Stimulated activated CD4-positive, alpha-beta T cell treated with anti-CD3 and anti-CD28 coated beads, TNF-alpha, amount 100 ng/mL, for 48 hours (primary cell): Measurements from ENCODE around the gene EFR3B.
"Not testable (repeated sequence)": the region's sequence is repeated elsewhere in the genome, so short reads cannot be mapped to it uniquely, and the experiment has no call there.

Experiments
- DNase-seq, 3 donors: peaks; one replicate each; pipeline ENCODE4 v3.0.0-alpha.2; 2020; ENCODE audit warnings: low read depth in 3 of 3

The EFR3B gene

DNA sequence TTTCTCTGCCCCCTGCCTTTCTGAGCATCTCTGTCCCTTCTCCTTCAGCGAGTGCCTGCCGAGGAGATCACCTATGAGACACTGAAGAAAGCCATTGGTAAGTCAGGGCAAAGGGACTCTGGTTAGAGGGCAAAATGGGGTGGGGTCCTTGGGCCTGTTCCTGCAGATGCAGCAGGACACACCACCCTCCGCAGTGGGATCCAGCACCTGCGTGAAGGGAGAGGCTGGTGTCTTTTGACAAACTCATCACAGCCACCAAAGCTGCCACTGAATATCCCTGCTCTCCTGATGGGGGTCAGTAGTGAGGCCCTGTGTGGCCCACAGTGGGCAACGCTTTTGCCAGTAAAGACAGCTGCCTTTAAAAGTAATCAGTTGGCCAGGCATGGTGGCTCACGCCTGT, 107.8 kb downstream of the EFR3B start:
- DNase-seq, result no peak

DNA sequence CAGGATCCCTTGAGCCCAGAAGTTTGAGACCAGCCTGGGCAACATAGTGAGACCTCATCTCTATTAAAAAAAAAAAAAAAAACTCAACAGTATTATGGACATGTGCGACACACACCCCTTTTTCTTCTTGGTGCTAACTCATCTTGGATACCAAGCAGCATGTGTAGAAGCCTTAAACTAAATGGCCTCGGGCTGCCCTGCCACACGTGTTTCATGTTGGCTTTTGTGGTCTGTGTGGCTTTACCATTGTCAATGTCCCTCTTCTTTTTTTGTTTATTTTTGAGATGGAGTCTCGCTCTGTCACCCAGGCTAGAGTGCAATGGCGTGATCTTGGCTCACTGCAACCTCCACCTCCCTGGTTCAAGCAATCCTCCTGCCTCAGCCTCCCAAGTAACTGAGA, 109.1 kb downstream of the EFR3B start:
- DNase-seq, result not testable (repeated sequence)

DNA sequence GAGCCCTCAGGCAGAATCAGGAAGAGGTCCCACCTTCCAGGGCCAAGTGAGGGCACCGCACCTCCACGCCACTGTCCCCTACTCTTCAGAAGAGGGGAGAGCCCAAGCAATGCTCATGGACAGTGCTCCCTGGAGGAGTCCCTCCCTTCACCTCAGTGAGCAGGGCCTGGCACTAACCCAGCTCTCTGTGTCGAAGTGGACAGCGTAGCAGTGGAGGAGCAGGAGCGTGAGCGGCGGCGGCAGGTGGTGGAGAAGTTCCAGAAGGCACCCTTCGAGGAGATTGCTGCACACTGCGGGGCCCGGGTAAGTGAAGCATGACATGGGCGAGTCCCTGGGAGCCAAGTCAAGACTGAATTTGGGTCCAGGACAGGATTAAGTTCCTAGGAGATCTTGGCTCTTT, 109.8 kb downstream of the EFR3B start:
- DNase-seq, result no peak

DNA sequence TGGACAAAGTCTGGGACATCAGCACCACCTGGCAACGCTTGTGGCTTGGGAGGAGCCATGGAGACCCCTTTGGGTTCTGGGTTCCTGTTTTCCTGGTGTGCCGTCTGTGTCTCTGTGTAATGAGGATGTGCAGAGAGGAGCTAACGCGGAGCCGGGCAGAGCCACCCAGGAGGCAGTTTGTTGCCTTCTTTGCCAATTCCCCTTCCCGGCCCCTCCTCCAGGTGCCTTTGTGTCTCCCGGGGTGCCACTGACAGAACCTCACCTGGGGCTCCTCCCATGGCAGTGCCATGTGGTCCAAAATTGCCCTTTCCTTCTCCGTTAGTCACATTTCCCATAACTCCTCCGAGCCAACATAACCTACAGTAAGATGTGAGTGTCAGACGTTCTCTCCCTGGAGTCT, 113.5 kb downstream of the EFR3B start:
- no peak for DNase-seq

DNA sequence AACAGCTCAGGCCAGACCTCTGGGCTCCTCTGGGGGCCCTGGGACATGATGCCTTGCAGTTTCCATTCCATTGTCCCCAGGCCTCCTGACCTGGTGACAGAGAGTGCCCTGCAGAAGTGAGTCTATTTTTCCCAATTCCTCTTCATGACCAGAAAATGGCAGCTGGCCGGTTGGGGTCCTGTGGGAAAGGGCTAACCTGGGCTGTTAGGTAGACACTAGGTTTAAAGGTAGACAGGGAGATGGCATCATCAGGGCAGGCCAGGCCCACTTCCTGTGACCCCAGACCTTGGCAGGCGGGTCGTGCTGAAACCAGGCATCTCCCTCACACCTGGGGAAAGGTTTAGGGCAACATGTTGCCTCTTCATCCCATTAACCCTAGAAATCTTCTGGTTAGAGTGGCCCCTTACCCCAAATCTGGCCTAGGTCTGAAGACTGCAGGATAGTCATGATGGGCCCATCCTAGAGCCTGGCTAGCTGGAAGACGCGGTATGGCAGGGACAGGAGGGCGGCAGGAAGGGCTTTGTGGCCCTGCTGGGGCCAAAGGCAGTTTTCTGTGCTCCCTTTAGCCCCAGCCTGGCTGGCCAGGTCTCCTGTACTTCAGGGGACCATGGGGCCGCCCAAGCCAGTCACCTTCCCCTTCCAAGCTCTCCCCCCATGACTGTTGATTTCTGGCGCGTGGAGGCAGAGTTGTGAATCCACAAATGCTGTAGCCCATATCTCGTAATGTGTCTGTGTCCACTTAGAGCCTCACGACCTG, 116.4 kb downstream of the EFR3B start:
- DNase-seq, result no peak

DNA sequence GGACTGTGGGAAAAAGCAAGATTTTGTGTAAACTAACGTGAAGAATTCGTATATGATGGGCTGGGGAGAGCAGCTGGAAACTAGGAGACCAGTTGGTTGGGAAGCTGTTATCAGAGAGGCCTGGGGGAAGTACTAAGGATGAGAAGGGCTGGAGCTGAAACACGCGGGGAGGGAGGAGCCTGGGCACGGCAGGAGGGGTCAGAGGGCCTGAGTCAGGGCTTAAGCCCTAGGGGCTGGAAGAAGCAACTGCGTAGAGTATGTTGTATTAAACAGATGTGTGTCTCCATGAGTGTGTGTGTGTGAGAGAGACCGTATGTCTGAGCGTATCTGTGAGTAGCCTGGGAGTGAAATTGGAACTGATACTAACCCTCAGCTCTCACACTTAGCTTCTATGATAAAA, 118.1 kb downstream of the EFR3B start:
- DNase-seq, result peak in 1 of 3 donors; percentile 7

DNA sequence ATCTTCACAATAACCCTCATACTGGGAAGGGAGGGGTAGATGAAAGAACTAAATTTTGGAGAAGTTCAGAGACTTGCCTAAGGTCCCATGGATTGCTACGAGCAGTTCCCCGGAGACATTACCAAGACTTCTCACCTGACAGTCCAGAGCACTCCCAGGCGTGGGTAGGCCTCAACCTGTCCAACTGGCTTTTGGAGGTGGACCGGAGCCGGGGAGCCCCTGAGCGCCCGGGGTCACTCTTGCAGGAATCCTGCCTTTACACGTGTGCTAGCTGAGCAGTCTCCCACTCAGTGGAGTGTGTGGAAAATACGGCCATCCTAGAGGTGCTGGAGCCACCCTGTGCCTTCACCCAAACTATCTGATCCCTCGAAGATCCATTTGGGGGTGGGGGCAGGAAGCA, 118.5 kb downstream of the EFR3B start:
- DNase-seq, result no peak

DNA sequence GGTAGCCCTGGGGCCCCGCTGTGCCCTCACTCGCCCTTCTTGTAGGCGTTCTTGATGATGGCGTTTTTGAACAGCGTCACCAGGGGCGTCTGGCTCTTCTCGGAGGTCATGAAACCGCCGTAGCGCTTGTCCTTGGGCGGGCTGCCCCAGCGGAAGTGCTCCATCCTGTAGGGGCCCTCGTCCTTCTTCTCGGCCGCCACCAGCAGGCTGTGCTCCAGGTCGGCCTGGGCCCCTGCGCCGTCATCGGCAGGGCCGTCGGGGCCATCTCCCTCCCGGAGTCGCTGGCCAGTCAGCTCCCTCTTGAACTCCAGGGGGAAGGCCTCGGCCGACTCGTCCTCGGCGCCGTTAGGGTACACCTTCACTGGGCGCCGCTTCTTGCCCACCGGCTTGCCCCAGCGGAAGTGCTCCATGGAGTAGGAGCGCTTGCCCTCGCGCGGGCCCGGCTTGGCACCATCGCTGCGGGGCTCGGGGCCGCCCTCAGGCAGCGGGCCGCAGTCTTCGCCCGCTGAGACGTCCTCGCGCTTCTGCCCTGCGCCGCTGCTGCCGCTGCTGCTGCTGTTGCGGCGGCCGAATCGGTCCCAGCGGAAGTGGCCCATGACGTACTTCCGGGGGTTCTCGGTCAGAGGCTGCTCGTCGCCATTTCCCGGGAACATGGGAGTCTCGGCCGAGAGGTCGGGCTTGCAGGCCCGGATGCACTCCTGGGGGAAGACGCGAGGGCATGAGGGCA, 119.3 kb downstream of the EFR3B start:
- DNase-seq, result peak; percentile 64 to 72 (median 65)

DNA sequence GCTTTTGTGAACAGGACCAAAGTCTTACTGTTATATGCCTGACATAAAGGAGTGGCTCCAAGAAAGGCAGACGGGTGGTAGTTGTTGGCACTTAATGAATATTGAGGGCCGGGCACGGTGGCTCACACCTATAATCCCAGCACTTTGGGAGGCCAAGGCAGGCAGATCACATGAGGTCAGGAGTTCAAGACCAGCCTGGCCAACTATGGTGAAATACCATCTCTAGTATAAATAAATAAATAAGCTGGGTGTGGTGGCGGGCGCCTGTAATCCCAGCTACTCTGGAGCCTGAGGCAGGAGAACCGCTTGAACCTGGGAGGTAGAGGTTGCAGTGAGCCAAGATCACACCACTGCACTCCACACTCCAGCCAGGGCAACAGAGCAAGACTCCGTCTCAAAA, 120.2 kb downstream of the EFR3B start:
- DNase-seq, result not testable (repeated sequence)

DNA sequence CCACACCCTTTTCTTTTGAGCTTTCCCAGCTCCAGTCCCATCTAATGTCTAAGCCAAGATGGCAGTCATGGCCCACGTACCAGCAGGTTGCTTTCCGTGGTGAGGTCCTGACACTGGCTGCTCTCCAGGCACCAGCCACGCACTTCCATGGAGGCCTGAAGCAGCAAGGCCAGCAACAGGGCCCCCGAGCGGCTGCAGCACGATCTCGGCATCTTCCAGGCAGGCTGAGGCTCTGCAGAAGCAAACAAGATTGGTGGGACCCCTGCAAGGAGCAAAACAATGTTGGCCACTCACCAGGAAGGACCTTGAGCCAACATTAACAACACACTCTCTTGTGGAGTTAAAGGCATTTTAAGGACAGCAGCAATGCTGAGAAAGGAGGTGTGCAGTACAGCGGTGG, 122.7 kb downstream of the EFR3B start:
- DNase-seq, result no peak

DNA sequence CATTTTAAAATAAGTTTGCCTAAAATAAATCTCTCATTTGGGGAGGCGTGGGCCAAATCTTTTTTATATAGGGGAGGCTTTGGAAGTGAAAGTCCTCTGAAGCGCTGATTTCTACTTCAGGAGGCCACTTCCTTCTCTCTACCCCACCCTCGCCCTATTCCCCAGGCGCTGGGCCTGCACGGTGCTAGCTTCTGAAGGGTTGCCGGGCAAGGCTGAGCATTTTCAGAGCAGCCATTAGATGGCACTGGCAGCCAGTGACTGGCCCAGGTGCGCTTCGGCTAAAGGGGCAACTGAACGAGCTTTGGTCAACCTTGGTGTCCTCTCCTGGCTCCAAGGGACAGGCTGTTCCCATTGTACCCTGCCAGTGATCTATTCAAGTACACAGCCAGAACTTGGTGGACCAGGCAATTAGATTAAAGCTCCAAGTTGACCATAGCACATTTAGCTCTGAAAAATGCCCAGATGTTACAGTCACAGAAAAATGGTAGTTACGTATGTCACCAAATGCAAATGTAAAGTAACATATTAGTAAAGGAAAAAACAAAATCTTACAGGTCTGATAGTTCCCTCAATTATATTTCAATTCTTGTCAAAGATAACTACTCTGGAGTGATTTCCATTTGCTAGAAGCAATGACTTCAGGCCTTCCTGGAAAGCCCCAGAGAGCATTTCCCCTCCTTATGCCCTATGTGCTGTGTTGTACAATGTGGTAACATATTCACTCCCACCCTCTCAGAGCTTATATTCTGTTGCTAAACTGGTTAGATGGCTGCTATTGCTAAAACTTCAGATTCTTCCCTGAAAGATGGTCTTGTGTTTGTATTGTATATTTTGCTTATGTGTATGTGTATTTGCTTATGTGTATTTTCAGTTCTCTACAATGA, 124.4 kb downstream of the EFR3B start:
- peak in 1 of 3 donors; percentile 20 for DNase-seq

DNA sequence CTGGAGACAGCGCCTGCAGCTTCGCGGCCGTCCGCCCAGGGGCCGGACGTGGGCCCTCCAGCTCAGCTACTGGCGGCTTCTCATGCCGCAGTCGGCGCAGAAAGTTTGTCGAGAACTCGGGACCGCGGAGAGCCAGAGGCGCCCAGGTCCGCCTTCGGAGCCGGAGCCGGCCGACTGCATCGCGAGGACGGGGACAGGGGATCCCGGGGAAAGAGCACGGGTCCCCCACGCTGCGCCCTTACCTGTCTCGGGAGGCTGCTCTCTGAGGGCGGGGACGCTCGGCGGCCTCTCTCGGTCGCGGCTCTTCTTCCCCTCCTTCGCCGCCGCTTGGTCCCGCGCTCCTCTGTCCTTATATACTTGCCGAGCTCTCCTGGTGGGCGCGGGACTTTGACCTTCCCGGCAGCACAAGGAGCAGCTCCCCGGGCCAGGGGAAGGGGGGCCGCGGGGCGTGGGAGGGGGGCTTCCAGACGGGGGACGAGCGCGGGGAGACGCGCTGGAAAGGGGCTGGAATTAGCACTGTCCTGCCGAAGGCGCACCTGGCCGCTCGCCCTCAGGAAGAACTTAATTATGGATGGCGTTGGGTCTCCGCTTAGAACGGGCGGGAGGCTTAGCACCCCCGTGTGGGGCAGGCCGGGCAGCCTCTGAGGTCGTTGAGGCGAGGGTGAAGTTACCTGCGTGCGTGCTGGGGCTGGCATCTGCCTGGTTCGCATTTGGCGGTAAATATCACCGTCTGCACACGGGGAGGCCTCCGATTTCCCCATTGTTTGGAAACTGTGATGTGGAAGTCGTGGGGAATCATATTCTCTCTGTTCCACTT, 126.6 kb downstream of the EFR3B start, which contains the start of gene POMC:
POMC (minus strand) TSS at position 325 of the 817 bp plus-strand sequence. CDS start 3,808 bp downstream, outside the sequence.
- DNase-seq, result peak in 1 of 3 donors; percentile 22

DNA sequence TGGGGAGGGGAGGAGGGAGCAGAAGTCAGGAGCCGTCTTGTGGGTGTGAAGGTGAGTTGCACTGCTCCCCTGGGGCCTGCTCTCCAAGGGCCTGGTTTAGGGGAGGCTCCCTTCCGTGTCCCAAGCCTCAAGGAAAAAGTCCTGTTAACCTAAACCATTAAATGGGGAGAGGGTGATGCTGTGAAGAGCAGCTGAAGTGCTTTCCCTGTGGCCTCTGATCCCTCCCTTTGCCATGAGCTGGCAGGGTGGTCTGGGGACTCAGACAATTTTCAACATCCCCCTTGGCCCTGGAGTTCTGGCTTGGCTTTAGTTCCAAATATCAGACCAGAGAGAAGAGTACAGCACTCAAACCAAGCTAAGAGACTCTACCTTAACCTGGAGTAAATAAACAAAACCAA, 127.2 kb downstream of the EFR3B start:
- no peak for DNase-seq

DNA sequence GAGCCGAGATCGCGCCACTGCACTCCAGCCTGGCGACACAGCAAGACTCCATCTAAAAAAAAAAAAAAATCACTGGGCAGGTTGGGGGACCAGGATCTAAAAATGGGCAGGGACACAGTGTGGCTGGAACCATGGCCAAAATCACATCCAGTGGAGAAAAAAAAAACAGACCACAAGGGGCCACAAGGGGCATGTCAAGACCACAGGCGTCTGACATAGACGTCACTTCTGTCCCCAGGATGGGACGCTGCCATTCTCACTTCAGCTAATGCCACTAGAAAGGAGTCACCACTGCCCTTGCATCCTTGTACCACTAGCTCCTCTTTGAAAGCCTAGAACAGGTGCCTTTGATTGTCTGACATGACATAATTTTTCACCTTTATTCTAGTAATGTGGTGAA, 129.0 kb downstream of the EFR3B start:
- DNase-seq, result no peak

DNA sequence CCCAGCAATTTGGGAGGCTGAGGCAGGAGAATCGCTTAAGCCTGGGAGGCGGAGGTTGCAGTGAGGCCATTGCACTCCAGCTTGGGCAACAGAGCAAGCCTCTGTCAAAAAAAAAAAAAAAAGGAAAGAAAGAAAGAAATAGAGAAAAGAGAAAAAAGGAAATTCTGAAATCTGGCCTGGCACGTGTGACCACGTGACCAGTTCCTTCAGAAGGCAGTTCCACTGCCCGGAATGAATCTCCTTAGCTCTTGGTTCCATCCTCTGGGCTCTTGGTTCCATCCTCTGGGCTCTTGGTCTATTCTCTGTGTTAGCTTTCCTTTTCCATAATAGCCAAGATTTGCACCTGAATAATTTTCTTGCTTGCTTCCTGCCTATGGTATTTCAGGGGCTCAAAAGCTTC, 131.8 kb downstream of the EFR3B start:
- DNase-seq, result no peak

DNA sequence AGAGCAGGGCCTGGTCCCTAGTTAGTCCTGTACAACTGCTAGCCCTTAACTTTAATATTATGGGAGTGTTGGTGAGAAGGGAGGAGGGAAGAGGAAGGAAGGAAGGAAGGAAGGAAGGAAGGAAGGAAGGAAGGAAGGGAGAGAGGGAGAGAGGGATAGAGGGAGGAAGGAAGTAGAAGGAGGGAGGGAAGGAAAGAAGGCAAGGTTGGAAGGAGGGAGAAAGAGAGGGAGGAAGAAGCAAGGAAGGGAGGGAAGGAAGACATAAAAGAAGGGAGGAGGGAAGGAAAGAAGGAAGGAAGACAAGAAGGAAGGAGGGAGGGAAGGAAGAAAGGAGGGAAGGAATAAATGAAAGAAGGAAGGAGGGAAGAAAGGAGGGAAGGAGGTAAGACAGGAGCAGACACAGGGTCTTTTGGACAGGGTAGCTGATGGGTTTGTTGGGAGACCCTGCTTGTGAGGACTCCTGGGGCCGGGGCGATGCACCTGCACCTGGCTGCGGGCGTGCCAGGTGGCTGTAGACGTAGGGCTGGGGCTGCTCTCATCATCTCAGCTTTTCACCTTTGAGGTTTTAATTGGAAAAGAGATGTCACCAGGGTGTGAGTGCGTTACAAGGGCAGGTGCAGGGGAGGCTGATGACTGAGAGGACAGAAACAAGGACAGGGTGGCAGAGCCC, 132.5 kb downstream of the EFR3B start:
- DNase-seq, result no peak

DNA sequence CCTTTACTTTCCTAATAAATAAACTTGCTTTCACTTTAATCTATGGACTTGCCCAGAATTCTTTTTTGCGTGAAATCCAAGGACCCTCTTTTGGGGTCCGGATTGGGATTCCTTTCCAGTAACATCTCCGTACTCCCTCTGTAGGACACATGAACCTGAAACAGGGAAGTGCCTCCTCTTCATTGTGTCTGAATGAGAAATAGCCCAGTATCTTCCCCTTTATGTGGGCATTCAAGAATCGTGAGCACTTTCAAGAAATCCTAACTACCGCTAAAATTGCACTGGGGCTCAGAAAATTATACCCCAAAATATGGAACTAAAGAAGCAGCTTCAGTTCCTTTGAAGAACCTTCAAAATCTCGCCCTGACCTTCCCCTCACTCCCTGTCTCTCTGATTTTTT, 134.3 kb downstream of the EFR3B start:
- no peak for DNase-seq

DNA sequence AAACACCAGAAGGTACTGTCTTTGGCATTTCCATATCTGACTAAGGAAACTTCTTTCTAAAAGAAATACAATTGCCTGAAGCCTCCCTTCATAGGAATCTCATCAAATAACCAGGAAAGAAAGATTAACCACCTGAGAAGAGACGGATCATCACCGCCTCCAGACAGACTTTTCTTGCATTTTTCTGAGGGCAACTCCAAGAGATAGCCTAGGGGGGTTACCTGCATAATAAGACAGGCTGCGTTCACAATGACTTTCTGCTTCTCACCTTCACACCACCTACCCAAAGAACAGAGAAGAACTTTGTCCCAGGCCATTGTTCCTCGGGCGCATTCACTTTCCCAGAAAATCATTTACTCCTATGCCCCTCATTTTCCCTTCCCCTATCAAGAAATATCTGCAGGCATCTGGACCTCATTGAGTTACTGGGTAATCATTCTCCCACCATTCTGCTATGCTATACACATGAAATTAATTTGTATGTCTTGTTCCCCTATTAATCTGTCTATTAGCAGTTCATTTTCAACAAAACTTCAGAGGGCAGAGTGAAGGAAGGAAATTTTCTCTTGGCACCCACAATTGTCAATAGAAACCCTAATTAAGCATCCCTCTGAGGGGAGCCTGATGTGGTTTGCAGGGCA, 134.8 kb downstream of the EFR3B start:
- no peak for DNase-seq

DNA sequence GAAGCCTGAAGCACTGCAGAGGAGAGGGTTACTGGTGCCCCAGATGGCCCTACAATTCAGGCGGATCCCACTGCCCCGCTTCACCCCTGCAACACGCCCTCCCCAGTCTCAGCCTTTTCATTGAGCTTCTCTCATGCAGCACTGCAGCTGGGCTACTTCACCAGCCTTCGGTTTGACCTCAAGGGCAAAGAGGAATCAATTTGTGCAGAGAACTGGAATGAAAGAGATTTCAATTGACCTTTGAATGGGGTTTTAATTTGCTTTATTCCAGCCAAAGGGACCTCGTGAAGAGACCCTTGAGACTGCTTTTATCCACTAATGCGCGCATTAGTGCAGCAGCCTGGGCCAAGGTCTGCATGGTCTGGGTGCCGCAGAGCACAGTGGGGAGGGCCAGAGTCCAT, 135.3 kb downstream of the EFR3B start:
- no peak for DNase-seq

DNA sequence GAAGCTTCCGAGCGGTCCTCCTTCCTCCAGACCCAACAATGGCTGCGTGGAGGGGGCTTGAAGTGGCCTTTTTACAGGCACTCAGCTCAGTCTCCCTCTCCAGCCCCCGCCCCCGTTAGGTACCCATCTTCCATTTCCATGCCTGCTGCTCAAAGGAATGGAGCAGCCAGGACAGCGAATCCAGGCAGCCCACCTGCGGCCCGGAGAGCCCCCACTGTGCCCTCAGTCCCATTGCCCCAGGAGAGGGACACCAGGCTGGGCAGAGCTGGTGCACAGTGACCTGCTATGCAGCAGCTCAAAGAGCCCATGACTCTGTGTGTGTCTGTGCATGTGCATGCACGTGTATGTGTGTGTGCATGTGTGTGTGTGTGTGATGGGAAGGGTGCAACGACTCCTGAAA, 137.1 kb downstream of the EFR3B start:
- no peak for DNase-seq
